WTC11 (cell line): ENCODE results near the gene MBP. TPM values are rescaled to one million over a fixed set of nuclear protein-coding genes. Genes with fewer than 3 reads are reported as not detected.

Experiments
- ATAC-seq: fragments of 200-7000 bp; cut with Tn5 transposase; 2 replicates; pipeline ENCODE4 v1.10.0; 2021; ENCODE audit warnings: mild to moderate bottlenecking, moderate library complexity
- CTCF ChIA-PET: fragments of 300-600 bp; sonication (Branson Sonifier 250); formaldehyde crosslinking; loops from one replicate; lab custom pipeline; 2021; ENCODE audit warnings: antibody characterized with exemption; lab: Charles Lee
- POLR2A ChIA-PET: fragments of 350-600 bp; sonication (Branson Sonifier 250); formaldehyde crosslinking; loops from one replicate; lab custom pipeline; 2021; ENCODE audit warnings: antibody characterized with exemption; lab: Charles Lee
- DNase-seq: peaks from one replicate; pipeline ENCODE4 v3.0.0; 2021; ENCODE audit warnings: low spot score
- H3K27ac Mint-ChIP-seq: 2 replicates; pipeline ENCODE4 v1.8.0; 2021; ENCODE audit warnings: mixed read lengths
- H3K27me3 Mint-ChIP-seq: 2 replicates; pipeline ENCODE4 v1.8.0; 2021; ENCODE audit warnings: low read depth, mild to moderate bottlenecking, moderate library complexity, mixed read lengths
- H3K36me3 Mint-ChIP-seq: 2 replicates; pipeline ENCODE4 v1.8.0; 2021; ENCODE audit warnings: mixed read lengths
- H3K4me1 Mint-ChIP-seq: 2 replicates; pipeline ENCODE4 v1.8.0; 2022; ENCODE audit warnings: mixed read lengths
- H3K4me3 Mint-ChIP-seq: 2 replicates; pipeline ENCODE4 v1.8.0; 2021; ENCODE audit warnings: mild to moderate bottlenecking, moderate library complexity, mixed read lengths
- H3K9me3 Mint-ChIP-seq: 2 replicates; pipeline ENCODE4 v1.8.0; 2021; ENCODE audit warnings: mixed read lengths
- ELF4 ChIP-seq: sonication (generic); formaldehyde crosslinking; IDR thresholded peaks from 2 replicates; pipeline ENCODE4 v1.8.1; 2022; ENCODE audit warnings: low read depth, mild to moderate bottlenecking, moderate library complexity, missing genetic modification reagents
- ESRRA ChIP-seq: sonication (generic); formaldehyde crosslinking; IDR thresholded peaks from 2 replicates; pipeline ENCODE4 v1.8.1; 2022; ENCODE audit warnings: mild to moderate bottlenecking, missing genetic modification reagents, borderline replicate concordance
- FOXK1 ChIP-seq: sonication (generic); formaldehyde crosslinking; IDR thresholded peaks from 2 replicates; pipeline ENCODE4 v1.8.0; 2022; ENCODE audit warnings: mild to moderate bottlenecking, moderate library complexity, missing genetic modification reagents
- NFATC4 ChIP-seq: fragments of 250-450 bp; sonication (Bioruptor Pico); IDR thresholded peaks from 2 replicates; pipeline ENCODE4 v1.9.0; 2021; ENCODE audit warnings: mild to moderate bottlenecking
- NR2C2 ChIP-seq: sonication (generic); formaldehyde crosslinking; IDR thresholded peaks from 2 replicates; pipeline ENCODE4 v1.8.0; 2022; ENCODE audit warnings: mild to moderate bottlenecking, missing genetic modification reagents
- RELA ChIP-seq: sonication (generic); formaldehyde crosslinking; IDR thresholded peaks from 2 replicates; pipeline ENCODE4 v1.8.1; 2022; ENCODE audit warnings: missing genetic modification reagents, mild to moderate bottlenecking, borderline replicate concordance
- SOX15 ChIP-seq: fragments of 250-450 bp; sonication (Bioruptor Pico); IDR thresholded peaks from 2 replicates; pipeline ENCODE4 v1.9.0; 2021; ENCODE audit warnings: mild to moderate bottlenecking
- ZBTB21 ChIP-seq: sonication (generic); formaldehyde crosslinking; IDR thresholded peaks from 2 replicates; pipeline ENCODE4 v1.8.1; 2023; ENCODE audit warnings: mild to moderate bottlenecking, missing genetic modification reagents, borderline replicate concordance
- ZNF121 ChIP-seq: sonication (generic); formaldehyde crosslinking; IDR thresholded peaks from 2 replicates; pipeline ENCODE4 v1.8.0; 2023; ENCODE audit warnings: missing genetic modification reagents
- ZNF138 ChIP-seq: sonication (generic); formaldehyde crosslinking; conservative IDR thresholded peaks from 2 replicates; pipeline ENCODE4 v1.8.1; 2022; ENCODE audit warnings: mild to moderate bottlenecking, moderate library complexity, missing genetic modification reagents
- ZNF219 ChIP-seq: sonication (generic); formaldehyde crosslinking; IDR thresholded peaks from 2 replicates; pipeline ENCODE4 v1.8.0; 2023; ENCODE audit warnings: missing genetic modification reagents, mild to moderate bottlenecking, borderline replicate concordance
- ZNF232 ChIP-seq: sonication (generic); formaldehyde crosslinking; IDR thresholded peaks from 2 replicates; pipeline ENCODE4 v1.8.0; 2022; ENCODE audit warnings: mild to moderate bottlenecking, missing genetic modification reagents
- total RNA-seq: library from RNA; stranded (reverse); gene quantifications from 3 replicates; pipeline ENCODE4 v1.2.3, GENCODE V29; 2021
- TF ChIP-seq, protein P1 (sequence below): sonication (generic); formaldehyde crosslinking; IDR thresholded peaks from 2 replicates; pipeline ENCODE4 v1.8.0; 2022; ENCODE audit warnings: mild to moderate bottlenecking, missing genetic modification reagents
- TF ChIP-seq, protein P2 (sequence below): fragments of 250-450 bp; sonication (Bioruptor Pico); conservative IDR thresholded peaks from 2 replicates; pipeline ENCODE4 v1.9.0; 2021; ENCODE audit warnings: mild to moderate bottlenecking
- TF ChIP-seq, protein P3 (sequence below): sonication (generic); formaldehyde crosslinking; conservative IDR thresholded peaks from 2 replicates; pipeline ENCODE4 v1.8.1; 2022; ENCODE audit warnings: mild to moderate bottlenecking, missing genetic modification reagents
- TF ChIP-seq, protein P4 (sequence below): fragments of 250-450 bp; sonication (Bioruptor Pico); IDR thresholded peaks from 2 replicates; pipeline ENCODE4 v1.9.0; 2021; ENCODE audit warnings: moderate library complexity, mild to moderate bottlenecking, inconsistent platforms, borderline replicate concordance
- TF ChIP-seq, protein P5 (sequence below): fragments of 250-450 bp; sonication (Bioruptor Pico); IDR thresholded peaks from 2 replicates; pipeline ENCODE4 v2.1.2; 2022; ENCODE audit warnings: mild to moderate bottlenecking, moderate library complexity
- TF ChIP-seq, protein P6 (sequence below): sonication (generic); formaldehyde crosslinking; IDR thresholded peaks from 2 replicates; pipeline ENCODE4 v1.8.1; 2023; ENCODE audit warnings: mild to moderate bottlenecking, moderate library complexity, missing genetic modification reagents
- TF ChIP-seq, protein P7 (sequence below): sonication (generic); formaldehyde crosslinking; IDR thresholded peaks from 2 replicates; pipeline ENCODE4 v1.8.1; 2022; ENCODE audit warnings: low read depth, mild to moderate bottlenecking, moderate library complexity, missing genetic modification reagents, borderline replicate concordance
- TF ChIP-seq, protein P8 (sequence below): sonication (generic); formaldehyde crosslinking; IDR thresholded peaks from 2 replicates; pipeline ENCODE4 v1.8.0; 2023; ENCODE audit warnings: missing genetic modification reagents

The MBP gene
- total RNA-seq, 1 experiment from 2014 or later, result 19.6 TPM

DNA sequence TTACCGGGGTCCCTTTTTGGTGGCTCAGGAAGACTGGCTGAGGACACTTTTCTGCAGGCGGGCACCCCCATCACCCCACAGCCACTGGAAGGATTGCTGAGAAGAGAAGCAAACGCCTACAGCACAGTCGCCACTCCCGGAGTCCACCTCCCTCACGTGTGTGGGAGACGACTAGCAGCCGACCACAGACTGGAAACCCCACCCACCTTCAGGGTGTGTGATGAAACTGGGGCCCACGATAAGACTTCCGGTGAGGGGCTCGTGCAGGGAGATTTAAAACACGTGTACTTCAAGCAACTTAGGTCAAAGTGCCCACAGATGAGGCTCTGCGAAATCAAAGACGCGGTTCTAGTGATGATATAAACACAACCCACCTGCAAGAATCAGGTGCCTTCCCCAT is 26.3 kb downstream of the MBP start:
- TF ChIP-seq FOXK1 (CRISPR knock-in tag) (no peak), NFATC4 (CRISPR knock-in tag) (no peak), ELF4 (CRISPR knock-in tag) (no peak), ESRRA (CRISPR knock-in tag) (no peak), ZNF232 (CRISPR knock-in tag) (no peak), SOX15 (no peak)
- TF ChIP-seq, protein P1, sequence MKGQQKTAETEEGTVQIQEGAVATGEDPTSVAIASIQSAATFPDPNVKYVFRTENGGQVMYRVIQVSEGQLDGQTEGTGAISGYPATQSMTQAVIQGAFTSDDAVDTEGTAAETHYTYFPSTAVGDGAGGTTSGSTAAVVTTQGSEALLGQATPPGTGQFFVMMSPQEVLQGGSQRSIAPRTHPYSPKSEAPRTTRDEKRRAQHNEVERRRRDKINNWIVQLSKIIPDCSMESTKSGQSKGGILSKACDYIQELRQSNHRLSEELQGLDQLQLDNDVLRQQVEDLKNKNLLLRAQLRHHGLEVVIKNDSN, result no peak
- TF ChIP-seq, all 79 proteins: peak for 0
- Mint-ChIP-seq H3K27me3 (no peaks in the 10 kb centered on the region), H3K9me3 (no peaks in the 10 kb centered on the region), H3K27ac (no peak overlapping the region), H3K4me3 (no peak overlapping the region), H3K36me3 (peaks cover 10% of the 10 kb centered on the region), H3K4me1 (peaks cover 42% of the 10 kb centered on the region)
- DNase-seq (no peak), ATAC-seq (no peak)
- ChIA-PET CTCF (no interaction called here), POLR2A (no interaction called here)

DNA sequence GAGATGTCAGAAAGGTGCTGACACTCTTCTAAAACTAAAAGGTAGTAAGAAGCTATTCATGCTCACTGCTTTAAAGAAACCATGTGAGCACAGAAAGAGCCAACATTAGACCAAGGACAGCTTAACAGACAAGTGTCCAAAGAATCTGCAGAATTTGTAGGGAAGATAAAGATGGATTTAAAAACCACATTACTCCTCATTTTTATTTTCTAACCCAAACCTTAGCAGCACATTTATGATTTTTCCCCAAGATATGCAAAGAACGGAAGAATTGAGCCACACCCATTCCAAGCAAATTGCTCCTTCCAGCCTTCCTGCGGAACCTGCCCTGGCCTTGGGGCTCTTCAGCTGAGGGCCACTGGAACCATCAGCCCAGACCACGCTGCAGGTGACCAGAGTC is 26.9 kb downstream of the MBP start:
- Mint-ChIP-seq H3K27me3 (no peaks in the 10 kb centered on the region), H3K9me3 (no peaks in the 10 kb centered on the region), H3K4me3 (no peak overlapping the region), H3K36me3 (peaks cover 10% of the 10 kb centered on the region), H3K27ac (no peak overlapping the region), H3K4me1 (peaks cover 44% of the 10 kb centered on the region)
- TF ChIP-seq, protein P2, sequence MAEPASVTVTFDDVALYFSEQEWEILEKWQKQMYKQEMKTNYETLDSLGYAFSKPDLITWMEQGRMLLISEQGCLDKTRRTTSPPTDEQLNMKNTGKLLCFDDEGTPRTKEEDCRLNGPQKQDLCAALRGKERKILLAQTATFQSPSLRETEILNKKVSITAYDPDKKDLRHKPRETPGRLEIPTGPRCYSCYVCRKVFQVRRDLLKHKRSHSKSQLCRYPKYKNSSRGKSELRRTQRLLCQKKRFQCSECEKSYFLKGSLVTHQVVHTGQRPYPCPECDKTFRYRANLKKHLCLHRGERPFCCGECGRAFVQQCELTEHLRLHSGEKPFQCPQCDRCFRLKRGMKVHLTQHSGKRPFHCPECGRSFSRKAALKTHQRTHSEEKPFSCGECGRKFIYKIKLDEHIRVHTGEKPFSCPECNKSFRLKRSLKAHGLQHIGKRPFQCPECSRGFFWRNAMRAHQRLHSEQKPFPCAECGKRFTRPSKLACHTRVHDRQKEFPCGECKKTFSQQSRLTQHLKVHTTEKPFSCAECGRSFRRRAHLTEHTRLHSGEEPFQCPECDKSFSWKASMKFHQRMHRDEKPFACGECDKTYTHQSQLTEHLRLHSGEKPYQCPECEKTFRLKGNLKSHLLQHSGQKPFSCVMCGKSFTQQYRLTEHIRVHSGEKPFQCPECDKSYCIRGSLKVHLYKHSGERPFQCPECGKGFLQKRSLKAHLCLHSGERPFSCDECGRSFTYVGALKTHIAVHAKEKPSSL (CRISPR knock-in tag), result no peak
- TF ChIP-seq, protein P3, sequence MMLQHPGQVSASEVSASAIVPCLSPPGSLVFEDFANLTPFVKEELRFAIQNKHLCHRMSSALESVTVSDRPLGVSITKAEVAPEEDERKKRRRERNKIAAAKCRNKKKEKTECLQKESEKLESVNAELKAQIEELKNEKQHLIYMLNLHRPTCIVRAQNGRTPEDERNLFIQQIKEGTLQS (CRISPR knock-in tag), result no peak
- no peak for TF ChIP-seq RELA (CRISPR knock-in tag)
- no peak for TF ChIP-seq ZBTB21 (CRISPR knock-in tag)
- no peak for TF ChIP-seq ZNF219 (CRISPR knock-in tag)
- TF ChIP-seq, protein P4, sequence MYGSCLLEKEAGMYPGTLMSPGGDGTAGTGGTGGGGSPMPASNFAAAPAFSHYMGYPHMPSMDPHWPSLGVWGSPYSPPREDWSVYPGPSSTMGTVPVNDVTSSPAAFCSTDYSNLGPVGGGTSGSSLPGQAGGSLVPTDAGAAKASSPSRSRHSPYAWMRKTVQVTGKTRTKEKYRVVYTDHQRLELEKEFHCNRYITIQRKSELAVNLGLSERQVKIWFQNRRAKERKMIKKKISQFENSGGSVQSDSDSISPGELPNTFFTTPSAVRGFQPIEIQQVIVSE (CRISPR knock-in tag), result no peak
- TF ChIP-seq SOX15, result no peak
- no peak for DNase-seq
- CTCF ChIA-PET, result no interaction called here
- ATAC-seq, result no peak
- POLR2A ChIA-PET, result no interaction called here

DNA sequence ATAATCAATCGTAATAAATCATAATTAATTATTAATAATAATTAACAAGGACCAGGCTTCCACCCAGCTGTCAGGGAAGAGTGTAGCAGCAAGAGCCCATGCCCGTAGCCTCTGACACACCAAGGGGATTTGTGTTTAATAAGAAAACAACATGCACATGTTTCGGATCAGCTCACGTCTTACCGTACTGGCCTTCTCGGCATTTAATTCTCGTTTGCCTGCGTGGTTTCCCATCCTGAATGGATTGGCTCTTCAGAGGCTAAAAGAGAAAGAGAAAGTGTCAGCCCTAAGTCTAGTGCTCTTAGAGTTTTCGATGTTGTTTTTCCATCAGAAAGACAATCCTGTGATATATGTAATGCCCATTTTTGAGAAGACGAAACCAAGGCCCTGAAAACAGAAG is 27.6 kb downstream of the MBP start:
- ATAC-seq, result no peak
- POLR2A ChIA-PET, result no interaction called here
- peaks cover 47% of the 10 kb centered on the region for H3K4me1 Mint-ChIP-seq
- no peaks in the 10 kb centered on the region for H3K9me3 Mint-ChIP-seq
- no peak overlapping the region for H3K27ac Mint-ChIP-seq
- H3K27me3 Mint-ChIP-seq, result no peaks in the 10 kb centered on the region
- peaks cover 10% of the 10 kb centered on the region for H3K36me3 Mint-ChIP-seq
- DNase-seq, result no peak
- CTCF ChIA-PET, result no interaction called here
- H3K4me3 Mint-ChIP-seq, result no peak overlapping the region
- TF ChIP-seq, protein P5, sequence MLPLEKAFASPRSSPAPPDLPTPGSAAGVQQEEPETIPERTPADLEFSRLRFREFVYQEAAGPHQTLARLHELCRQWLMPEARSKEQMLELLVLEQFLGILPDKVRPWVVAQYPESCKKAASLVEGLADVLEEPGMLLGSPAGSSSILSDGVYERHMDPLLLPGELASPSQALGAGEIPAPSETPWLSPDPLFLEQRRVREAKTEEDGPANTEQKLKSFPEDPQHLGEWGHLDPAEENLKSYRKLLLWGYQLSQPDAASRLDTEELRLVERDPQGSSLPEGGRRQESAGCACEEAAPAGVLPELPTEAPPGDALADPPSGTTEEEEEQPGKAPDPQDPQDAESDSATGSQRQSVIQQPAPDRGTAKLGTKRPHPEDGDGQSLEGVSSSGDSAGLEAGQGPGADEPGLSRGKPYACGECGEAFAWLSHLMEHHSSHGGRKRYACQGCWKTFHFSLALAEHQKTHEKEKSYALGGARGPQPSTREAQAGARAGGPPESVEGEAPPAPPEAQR (CRISPR knock-in tag), result no peak
- TF ChIP-seq SOX15 (no peak), ZNF121 (CRISPR knock-in tag) (no peak), ZNF138 (no peak), NR2C2 (no peak)
- TF ChIP-seq, protein P6, sequence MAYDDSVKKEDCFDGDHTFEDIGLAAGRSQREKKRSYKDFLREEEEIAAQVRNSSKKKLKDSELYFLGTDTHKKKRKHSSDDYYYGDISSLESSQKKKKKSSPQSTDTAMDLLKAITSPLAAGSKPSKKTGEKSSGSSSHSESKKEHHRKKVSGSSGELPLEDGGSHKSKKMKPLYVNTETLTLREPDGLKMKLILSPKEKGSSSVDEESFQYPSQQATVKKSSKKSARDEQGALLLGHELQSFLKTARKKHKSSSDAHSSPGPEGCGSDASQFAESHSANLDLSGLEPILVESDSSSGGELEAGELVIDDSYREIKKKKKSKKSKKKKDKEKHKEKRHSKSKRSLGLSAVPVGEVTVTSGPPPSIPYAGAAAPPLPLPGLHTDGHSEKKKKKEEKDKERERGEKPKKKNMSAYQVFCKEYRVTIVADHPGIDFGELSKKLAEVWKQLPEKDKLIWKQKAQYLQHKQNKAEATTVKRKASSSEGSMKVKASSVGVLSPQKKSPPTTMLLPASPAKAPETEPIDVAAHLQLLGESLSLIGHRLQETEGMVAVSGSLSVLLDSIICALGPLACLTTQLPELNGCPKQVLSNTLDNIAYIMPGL (CRISPR knock-in tag), result no peak
- TF ChIP-seq, protein P7, sequence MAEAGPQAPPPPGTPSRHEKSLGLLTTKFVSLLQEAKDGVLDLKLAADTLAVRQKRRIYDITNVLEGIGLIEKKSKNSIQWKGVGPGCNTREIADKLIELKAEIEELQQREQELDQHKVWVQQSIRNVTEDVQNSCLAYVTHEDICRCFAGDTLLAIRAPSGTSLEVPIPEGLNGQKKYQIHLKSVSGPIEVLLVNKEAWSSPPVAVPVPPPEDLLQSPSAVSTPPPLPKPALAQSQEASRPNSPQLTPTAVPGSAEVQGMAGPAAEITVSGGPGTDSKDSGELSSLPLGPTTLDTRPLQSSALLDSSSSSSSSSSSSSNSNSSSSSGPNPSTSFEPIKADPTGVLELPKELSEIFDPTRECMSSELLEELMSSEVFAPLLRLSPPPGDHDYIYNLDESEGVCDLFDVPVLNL (CRISPR knock-in tag), result no peak
- TF ChIP-seq, protein P8, sequence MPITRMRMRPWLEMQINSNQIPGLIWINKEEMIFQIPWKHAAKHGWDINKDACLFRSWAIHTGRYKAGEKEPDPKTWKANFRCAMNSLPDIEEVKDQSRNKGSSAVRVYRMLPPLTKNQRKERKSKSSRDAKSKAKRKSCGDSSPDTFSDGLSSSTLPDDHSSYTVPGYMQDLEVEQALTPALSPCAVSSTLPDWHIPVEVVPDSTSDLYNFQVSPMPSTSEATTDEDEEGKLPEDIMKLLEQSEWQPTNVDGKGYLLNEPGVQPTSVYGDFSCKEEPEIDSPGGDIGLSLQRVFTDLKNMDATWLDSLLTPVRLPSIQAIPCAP (CRISPR knock-in tag), result no peak
